GM12891 (cell line): ENCODE data around the gene TBC1D2.

ENCODE experiments used
- PAX5 ChIP-seq: IDR thresholded peaks from 2 replicates; pipeline ENCODE4 v1.6.1; 2011; ENCODE audit warnings: low read length, moderate library complexity, mild to moderate bottlenecking; ENCODE audit not compliant: insufficient read depth, severe bottlenecking
- POLR2A ChIP-seq: IDR thresholded peaks from 2 replicates; pipeline ENCODE4 v1.6.1; 2011; ENCODE audit warnings: low read depth, low read length, control low read depth
- POLR2AphosphoS5 ChIP-seq: IDR thresholded peaks from 2 replicates; pipeline ENCODE4 v1.6.1; 2011; ENCODE audit warnings: low read depth, low read length, control low read depth
- POU2F2 ChIP-seq: IDR thresholded peaks from 2 replicates; pipeline ENCODE4 v1.6.1; 2011; ENCODE audit warnings: low read depth, mild to moderate bottlenecking, control low read depth, low read length, moderate library complexity
- SPI1 ChIP-seq: IDR thresholded peaks from 2 replicates; pipeline ENCODE4 v1.6.1; 2011; ENCODE audit warnings: low read depth, low read length, control low read depth
- TAF1 ChIP-seq: IDR thresholded peaks from 2 replicates; pipeline ENCODE4 v1.6.1; 2011; ENCODE audit warnings: low read depth, low read length, control low read depth

DNA sequence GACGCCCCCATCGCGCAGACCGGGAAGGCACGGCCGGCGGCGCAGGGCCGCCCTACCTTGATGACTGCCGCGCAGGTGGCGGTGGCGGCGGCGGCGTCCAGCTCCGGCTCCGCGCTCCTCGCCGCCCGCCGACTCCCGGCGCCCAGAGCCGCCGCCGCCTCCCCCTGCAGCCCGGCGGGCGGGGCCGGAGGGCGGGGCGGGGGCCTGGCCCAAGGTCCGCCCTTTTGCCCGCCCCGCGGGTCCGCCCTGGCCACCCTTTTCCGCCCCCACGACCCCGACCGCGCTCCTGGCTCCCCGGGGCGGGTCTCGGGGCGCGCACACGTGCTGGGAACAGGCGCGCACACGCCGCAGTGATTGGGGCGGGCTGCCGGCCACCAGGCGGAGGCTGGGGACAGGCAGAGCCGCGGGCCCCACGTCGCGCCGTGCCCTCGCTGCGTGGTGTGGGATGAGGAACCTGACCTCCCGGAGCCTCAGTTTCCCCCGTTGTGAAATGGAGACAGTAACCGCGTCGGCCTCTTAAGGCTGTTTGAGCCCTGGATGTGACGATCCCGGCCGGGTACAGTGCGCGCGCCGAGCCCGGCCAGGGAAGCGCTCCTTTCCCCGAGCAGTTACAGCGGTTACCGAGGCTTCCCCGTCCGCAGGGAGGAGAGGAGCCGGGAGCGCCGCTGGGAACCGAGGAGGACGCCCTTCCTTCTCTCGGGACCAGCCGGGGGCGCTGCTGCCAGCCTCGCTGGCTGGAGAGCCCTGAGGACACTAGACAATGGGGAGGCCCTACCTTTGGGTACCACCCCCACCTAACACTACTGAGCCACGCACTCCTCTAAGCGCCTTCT is 62.7 kb downstream of the TBC1D2 start, which contains the start of gene CORO2A:
- TF ChIP-seq POLR2A, result no peak
- TF ChIP-seq POLR2AphosphoS5, result no peak
- no peak for TF ChIP-seq TAF1
- no peak for TF ChIP-seq POU2F2
- TF ChIP-seq PAX5, result no peak
- no peak for TF ChIP-seq SPI1
